GM03348 (cell line): Measurements from ENCODE around the gene RPL12.

Experiments used
- DNase-seq: peaks from one replicate; pipeline ENCODE4 v3.0.0; 2012; ENCODE audit warnings: low spot score

Gene RPL12

DNA sequence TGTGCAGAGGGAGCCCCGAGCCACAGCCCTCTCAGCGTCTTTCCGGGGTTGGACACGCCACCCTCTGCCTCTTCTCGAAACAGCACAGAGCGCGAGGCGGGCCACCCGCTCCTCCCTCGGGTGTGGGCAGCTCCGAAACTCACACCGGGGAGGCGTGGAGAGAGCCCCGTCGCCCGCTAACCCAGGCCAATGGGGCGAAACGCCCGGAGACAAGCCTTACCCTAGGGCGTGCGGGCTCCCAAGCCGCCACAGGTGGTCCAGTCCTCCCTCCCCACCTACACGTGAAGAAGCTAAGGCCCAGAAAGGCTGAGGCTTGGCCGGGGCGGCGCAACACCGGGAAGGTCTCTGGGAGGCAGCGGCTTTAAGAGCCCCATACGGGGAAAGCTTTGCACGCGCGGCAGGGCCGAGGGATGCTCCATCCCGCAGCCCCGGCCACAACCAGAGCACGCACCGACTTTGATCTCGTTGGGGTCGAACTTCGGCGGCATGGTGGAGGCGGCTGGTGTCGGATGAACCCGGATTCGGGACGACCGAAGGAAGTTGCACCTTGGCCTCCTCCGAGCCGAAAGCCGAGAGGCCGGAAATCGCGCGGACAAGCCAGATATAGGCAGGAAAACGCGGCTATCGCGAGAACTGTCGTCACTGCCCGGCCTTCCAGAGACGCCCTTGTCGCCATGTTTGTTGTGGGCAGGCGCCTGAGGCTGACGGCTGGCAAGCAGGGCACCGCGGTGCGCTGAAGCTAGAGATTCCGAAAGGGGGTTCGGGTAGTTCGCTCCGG lies at the start of gene RPL12, which contains the start of gene LRSAM1:
RPL12 (minus strand) TSS at position 577 of the 778 bp plus-strand sequence; CDS start at position 488, 89 bp downstream.
LRSAM1 (plus strand) TSS at position 681 of the 778 bp plus-strand sequence. CDS start 3,018 bp downstream, outside the sequence.
- peak; percentile 97 for DNase-seq

GRCh38 chr9:127500862-127501261 lies 49.7 kb upstream of the RPL12 start:
- no peak for DNase-seq

- no peak for DNase-seq
Observed at GRCh38 chr9:127500399-127500798, 49.2 kb upstream of the RPL12 start.

- no peak for DNase-seq
Observed at GRCh38 chr9:127498298-127498697, 47.1 kb upstream of the RPL12 start.

DNA sequence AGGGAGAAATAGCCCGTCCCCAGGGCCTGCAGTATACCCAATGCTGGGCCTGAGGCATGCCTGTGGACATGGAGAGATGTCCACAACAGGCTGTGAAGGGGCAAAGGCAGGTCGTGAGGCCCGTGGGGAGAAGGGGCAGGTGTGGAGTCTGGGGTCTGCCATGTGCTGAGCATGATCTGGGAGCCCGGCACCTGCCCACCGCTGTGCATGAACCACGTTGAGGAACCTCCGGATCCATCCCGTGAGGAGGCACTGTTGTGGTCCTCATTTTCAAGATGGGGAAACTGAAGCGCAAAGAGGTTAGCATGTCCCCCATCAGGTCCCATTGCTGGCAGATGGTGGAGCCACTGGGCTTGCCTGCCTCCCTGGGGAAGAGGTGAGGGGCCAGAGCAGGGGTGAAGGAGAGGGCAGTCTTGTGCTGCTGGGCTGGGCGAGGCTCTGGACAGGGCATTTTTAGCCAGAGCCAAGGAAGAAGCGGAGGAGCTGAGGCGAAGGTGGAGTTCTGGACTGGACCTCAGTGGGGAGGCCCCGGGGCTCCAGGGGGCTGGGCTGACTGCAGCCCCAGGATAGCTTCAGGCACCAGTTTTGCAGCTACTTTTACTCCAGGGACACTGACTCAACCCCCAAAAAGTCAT lies 46.6 kb upstream of the RPL12 start:
- DNase-seq, result no peak

DNA sequence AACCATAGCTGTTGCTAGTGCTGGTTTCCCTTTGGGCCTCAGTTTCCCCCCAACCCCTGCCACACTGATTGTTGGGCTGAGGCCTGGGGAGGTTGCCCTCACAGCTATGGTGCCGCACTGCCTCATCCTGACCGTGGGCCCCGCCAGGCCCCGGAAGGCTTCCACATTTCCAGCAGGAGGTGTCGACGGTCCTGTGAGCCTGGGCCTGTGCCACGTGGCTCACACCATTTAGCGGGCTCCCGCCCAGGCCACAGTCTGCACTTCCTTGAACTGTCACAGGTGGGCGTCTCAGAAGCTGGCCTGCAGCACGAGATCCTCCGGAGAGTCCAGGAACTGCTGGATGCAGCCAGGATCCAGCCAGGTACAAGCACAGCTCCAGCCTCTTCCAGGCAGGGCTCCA lies 45.8 kb upstream of the RPL12 start:
- DNase-seq, result no peak

- DNase-seq, result no peak
Observed at GRCh38 chr9:127495884-127496555, 44.8 kb upstream of the RPL12 start.

- no peak for DNase-seq
Observed at GRCh38 chr9:127494304-127494702, 43.1 kb upstream of the RPL12 start.

GRCh38 chr9:127493592-127494303 lies 42.5 kb upstream of the RPL12 start:
- DNase-seq, result no peak

DNA sequence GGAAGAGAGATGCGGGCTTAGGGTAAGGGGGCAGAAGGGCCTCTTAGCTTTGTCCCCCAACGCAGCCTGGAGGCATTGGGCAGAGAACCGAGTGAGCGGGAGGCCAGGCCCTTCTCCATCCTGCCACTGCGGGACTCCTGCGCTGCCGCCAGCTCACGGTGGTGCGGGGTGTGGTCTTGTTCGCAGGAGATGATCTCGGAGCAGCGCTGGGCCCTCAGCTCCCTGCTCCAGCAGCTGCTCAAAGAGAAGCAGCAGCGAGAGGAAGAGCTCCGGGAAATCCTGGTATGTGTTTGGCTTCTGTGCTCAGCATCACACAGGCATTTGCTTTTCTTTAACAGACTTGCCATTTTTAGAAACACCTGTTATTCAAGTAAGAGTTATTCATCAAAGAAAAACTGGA lies 41.4 kb upstream of the RPL12 start:
- no peak for DNase-seq

DNA sequence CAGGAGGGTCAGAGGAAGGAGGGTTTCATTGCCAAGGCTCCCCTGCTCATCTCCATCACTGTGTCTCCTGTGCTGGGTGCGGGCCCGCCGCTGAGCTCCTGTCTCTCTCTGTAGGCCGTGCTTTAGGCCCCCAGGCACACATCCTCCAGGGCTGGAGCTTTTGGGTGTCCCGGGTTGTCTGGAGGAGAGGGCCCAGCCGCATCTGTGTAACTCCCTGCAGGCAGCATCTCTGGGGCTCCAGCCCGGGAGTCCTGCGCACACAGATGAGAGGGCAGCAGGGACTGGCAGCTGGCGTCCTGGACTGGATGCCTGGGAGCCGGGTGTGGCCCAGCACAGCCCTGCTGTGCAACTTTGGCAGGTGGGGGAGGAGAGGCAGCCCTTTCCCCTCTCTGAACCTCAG lies 40.3 kb upstream of the RPL12 start:
- DNase-seq, result no peak

DNA sequence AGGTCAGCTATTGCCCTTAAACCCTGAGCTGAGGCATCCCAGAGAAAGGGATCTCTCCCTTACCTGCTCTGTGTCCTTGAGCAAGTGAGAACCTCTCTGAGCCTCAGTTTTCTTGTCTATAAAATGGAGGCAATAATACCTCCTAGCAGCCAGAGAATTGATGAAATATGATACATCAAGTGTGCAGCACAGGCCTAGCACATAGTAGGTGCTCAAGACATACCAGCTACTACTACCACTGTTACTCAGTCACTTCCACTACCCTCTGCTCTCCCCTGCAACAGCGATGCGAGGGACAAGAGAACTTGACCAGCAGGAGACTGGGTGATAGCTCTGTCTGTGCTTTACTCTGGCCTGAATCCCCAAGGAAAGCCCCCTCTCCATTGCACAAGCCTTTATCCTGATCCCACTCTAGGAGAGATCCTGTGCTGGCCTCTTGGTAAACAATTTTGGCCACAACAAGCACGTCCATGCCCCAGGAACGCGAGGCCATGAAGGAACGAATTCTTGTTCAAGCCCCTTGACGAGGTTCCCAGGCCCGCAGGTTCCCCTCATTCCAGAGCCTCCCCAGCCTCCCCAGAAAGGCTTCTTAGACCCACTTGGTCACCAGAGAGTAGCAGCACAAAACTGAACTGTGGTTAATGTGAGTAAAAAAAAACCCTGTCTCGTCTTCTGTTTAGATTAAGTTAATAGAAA lies 39.5 kb upstream of the RPL12 start:
- DNase-seq, result no peak

- DNase-seq, result no peak
Observed at GRCh38 chr9:127489471-127490115, 38.4 kb upstream of the RPL12 start.

GRCh38 chr9:127488946-127489345 lies 37.7 kb upstream of the RPL12 start:
- no peak for DNase-seq

GRCh38 chr9:127485995-127486394 lies 34.8 kb upstream of the RPL12 start:
- no peak for DNase-seq

- no peak for DNase-seq
Observed at GRCh38 chr9:127482662-127483061, 31.5 kb upstream of the RPL12 start.

DNA sequence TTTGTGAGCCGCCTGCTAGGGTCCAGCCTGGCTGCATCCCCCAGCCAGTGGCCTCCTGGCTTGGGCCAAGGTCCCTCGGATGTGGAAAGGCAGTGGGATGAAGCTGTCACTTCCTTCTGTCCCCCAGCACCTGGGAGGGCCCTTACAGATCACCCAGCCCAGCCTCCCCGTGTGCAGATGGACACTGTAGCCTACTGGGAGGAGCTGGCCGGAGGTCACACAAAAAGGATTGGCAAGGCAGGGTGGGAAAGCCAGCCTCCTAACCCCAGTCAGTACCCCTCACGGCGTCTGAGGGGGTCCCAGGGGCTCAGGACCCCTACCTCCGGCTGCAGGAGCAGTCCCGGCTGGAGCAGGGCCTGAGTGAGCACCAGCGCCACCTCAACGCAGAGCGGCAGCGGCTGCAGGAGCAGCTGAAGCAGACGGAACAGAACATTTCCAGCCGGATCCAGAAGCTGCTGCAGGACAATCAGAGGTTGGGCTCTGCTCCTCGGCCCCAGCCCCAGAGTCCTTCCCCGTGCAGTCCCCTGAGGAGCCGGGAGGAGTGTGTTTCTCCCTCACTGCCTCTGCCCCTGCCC lies 28.4 kb upstream of the RPL12 start:
- DNase-seq, result no peak

- no peak for DNase-seq
Observed at GRCh38 chr9:127474592-127474991, 23.4 kb upstream of the RPL12 start.

DNA sequence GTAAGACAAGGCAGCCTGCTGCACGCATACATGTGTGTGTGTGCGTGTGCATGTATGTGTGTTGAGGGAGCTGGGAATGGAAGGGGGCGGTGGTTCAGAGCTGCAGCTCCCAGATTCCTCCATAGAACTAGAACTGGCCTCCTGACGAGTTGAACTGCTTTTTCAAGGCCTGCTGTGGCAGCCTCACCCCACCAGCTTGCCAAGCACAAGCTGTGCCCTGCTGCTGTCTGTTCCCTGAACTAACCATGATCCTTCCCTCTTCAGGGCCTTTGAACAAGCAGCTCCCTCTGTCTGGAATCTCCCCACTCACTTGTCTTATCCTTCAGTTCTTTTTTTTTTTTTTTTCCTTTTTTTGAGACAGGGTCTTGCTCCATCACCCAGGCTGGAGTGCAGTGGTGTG lies 22.7 kb upstream of the RPL12 start:
- DNase-seq, result no peak

- no peak for DNase-seq
Observed at GRCh38 chr9:127473501-127473900, 22.3 kb upstream of the RPL12 start.

DNA sequence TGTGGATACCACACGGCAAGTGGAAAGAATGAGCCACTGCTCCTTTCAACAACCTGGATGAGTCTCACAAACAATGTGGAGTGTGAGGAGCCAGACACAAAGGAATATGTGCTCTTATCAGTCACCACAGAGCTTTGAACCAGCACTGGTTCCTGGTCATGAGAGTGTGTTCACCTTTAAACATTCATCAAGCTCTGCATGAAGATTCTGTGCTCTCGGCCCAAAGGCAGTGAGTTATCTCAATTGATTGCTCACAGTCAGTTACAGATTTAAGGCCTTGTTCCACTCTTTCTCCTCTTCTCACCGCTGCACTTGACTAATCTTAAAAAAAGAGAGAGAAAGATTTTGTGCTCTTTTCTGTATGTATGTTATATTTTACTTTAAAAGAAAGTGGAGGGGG lies 19.5 kb upstream of the RPL12 start:
- DNase-seq, result no peak
